Neural cell (in vitro differentiated cells): ENCODE measurements around the gene PRKCE.

Experiments
- CTCF ChIP-seq: fragments of 450-650 bp; IDR thresholded peaks from 2 replicates; pipeline ENCODE4 v1.5.1; 2014; ENCODE audit warnings: antibody characterized with exemption, mild to moderate bottlenecking, moderate library complexity; ENCODE audit not compliant: poor library complexity, severe bottlenecking
- EP300 ChIP-seq: fragments of 450-650 bp; conservative IDR thresholded peaks from 2 replicates; pipeline ENCODE4 v1.6.1; 2014; ENCODE audit warnings: antibody characterized with exemption, mild to moderate bottlenecking, moderate library complexity; ENCODE audit not compliant: poor library complexity, severe bottlenecking
- POLR2AphosphoS5 ChIP-seq: IDR thresholded peaks from 2 replicates; pipeline ENCODE4 v1.6.1; 2012
- SMC3 ChIP-seq: fragments of 450-650 bp; conservative IDR thresholded peaks from 2 replicates; pipeline ENCODE4 v1.6.1; 2014; ENCODE audit warnings: antibody characterized with exemption, mild to moderate bottlenecking, moderate library complexity; ENCODE audit not compliant: poor library complexity

- TF ChIP-seq SMC3 (no peak), CTCF (no peak), EP300 (no peak), POLR2AphosphoS5 (no peak)
Observed at GRCh38 chr2:46067062-46067461, 415.6 kb downstream of the PRKCE start.
